CD4-positive, alpha-beta T cell treated with Interleukin-17A for 4 hours (primary cell): ENCODE results near the gene OSGIN1.
"Not testable (repeated sequence)": the region's sequence is repeated elsewhere in the genome, so short reads cannot be mapped to it uniquely, and the experiment has no call there.

Source experiments
- DNase-seq: peaks from one replicate; pipeline ENCODE4 v3.0.0-alpha.2; 2020; ENCODE audit warnings: mixed read lengths

OSGIN1 gene

GRCh38 chr16:83926726-83927397 is 26.2 kb upstream of the OSGIN1 start:
- DNase-seq = peak; percentile 65

- no peak for DNase-seq
Observed at GRCh38 chr16:83928341-83929055, 24.5 kb upstream of the OSGIN1 start.

- no peak for DNase-seq
Observed at GRCh38 chr16:83929811-83930555, 23.1 kb upstream of the OSGIN1 start.

GRCh38 chr16:83930730-83931500 is 22.1 kb upstream of the OSGIN1 start:
- DNase-seq = no peak

- DNase-seq = no peak
Observed at GRCh38 chr16:83931556-83931955, 21.5 kb upstream of the OSGIN1 start.

- no peak for DNase-seq
Observed at GRCh38 chr16:83932304-83932703, 20.7 kb upstream of the OSGIN1 start.

GRCh38 chr16:83932955-83933673 is 19.9 kb upstream of the OSGIN1 start:
- DNase-seq = no peak

GRCh38 chr16:83933885-83934683 is 19.0 kb upstream of the OSGIN1 start:
- no peak for DNase-seq

GRCh38 chr16:83934684-83934977 is 18.4 kb upstream of the OSGIN1 start:
- DNase-seq = no peak

GRCh38 chr16:83935005-83935857 is 17.8 kb upstream of the OSGIN1 start:
- no peak for DNase-seq

- no peak for DNase-seq
Observed at GRCh38 chr16:83935858-83936255, 17.2 kb upstream of the OSGIN1 start.

- DNase-seq = no peak
Observed at GRCh38 chr16:83936581-83937165, 16.4 kb upstream of the OSGIN1 start.

- no peak for DNase-seq
Observed at GRCh38 chr16:83937267-83937666, 15.8 kb upstream of the OSGIN1 start.

GRCh38 chr16:83937922-83938885 is 14.8 kb upstream of the OSGIN1 start:
- no peak for DNase-seq

- no peak for DNase-seq
Observed at GRCh38 chr16:83939266-83939855, 13.7 kb upstream of the OSGIN1 start.

- no peak for DNase-seq
Observed at GRCh38 chr16:83940119-83940518, 12.9 kb upstream of the OSGIN1 start.

GRCh38 chr16:83940630-83941378 is 12.2 kb upstream of the OSGIN1 start:
- no peak for DNase-seq

GRCh38 chr16:83941546-83941945 is 11.5 kb upstream of the OSGIN1 start:
- not testable (repeated sequence) for DNase-seq
